Panc1 (cell line): ENCODE data around the gene EED. TPM values are rescaled to one million over a fixed set of nuclear protein-coding genes. Genes with fewer than 3 reads are reported as not detected.

Experiments used
- ATAC-seq: fragments of 200-7000 bp; cut with Tn5 transposase; 2 replicates; pipeline ENCODE4 v1.9.1; 2020; ENCODE audit warnings: mild to moderate bottlenecking, moderate library complexity
- BruUV-seq: library from RNA; stranded (reverse); fragments of 400-500 nt; replicated peaks from 2 replicates; lab custom pipeline; 2021; lab: Mats Ljungman, UMichigan
- CTCF ChIA-PET: fragments of 300-600 bp; sonication (Branson Sonifier 250); formaldehyde crosslinking; loops from one replicate; lab custom pipeline; 2022; ENCODE audit warnings: antibody characterized with exemption; lab: Charles Lee
- POLR2A ChIA-PET: fragments of 300-600 bp; sonication (Branson Sonifier 250); formaldehyde crosslinking; loops from one replicate; lab custom pipeline; 2022; ENCODE audit warnings: antibody characterized with exemption; lab: Charles Lee
- DNase-seq: peaks from one replicate; pipeline ENCODE4 v3.0.0-alpha.2; 2010; ENCODE audit warnings: low read depth, low spot score
- H3K27ac ChIP-seq: 2 replicates; pipeline ENCODE4 v1.5.1; 2011; ENCODE audit warnings: mild to moderate bottlenecking, low read length, inconsistent platforms
- H3K27me3 ChIP-seq: fragments of 200-500 bp; sonication (Bioruptor generic); 2 replicates; pipeline ENCODE4 v1.6.0; 2014; ENCODE audit warnings: low read length, inconsistent platforms; ENCODE audit not compliant: control insufficient read depth, insufficient read depth
- H3K36me3 ChIP-seq: fragments of 200-500 bp; sonication (Bioruptor generic); 2 replicates; pipeline ENCODE4 v1.5.1; 2014; ENCODE audit warnings: inconsistent platforms, mild to moderate bottlenecking, low read length, moderate library complexity; ENCODE audit not compliant: control insufficient read depth, insufficient read depth
- H3K4me1 ChIP-seq: 2 replicates; pipeline ENCODE4 v1.5.1; 2011; ENCODE audit warnings: inconsistent platforms, mild to moderate bottlenecking, low read length, moderate library complexity; ENCODE audit not compliant: control insufficient read depth, insufficient read depth
- H3K4me3 ChIP-seq, 2 experiments: 2 replicates each; pipeline ENCODE4 v1.5.1; 2011 to 2012; ENCODE audit warnings: low read depth in 2 of 2, low read length in 2 of 2, mild to moderate bottlenecking in 2 of 2, inconsistent platforms in 1 of 2, moderate library complexity in 1 of 2
- H3K9me3 ChIP-seq: fragments of 200-500 bp; sonication (Bioruptor generic); 2 replicates; pipeline ENCODE4 v1.5.1; 2014; ENCODE audit warnings: low read depth, mild to moderate bottlenecking, inconsistent platforms, low read length, moderate library complexity; ENCODE audit not compliant: control insufficient read depth, insufficient read depth
- POLR2AphosphoS5 ChIP-seq: IDR thresholded peaks from 2 replicates; pipeline ENCODE4 v1.6.1; 2012; ENCODE audit warnings: mild to moderate bottlenecking, low read depth, low read length, moderate library complexity
- REST ChIP-seq, 2 experiments: IDR thresholded peaks; 2 replicates each; pipeline ENCODE4 v1.6.1; 2011 to 2012; ENCODE audit warnings: low read depth in 2 of 2, control low read depth in 1 of 2, low read length in 1 of 2, mild to moderate bottlenecking in 1 of 2, moderate library complexity in 1 of 2; ENCODE audit not compliant: insufficient read depth in 1 of 2
- SIN3A ChIP-seq: IDR thresholded peaks from 2 replicates; pipeline ENCODE4 v1.6.1; 2012; ENCODE audit warnings: low read depth, mild to moderate bottlenecking, low read length, moderate library complexity, borderline replicate concordance; ENCODE audit not compliant: insufficient read depth
- TCF7L2 ChIP-seq: IDR thresholded peaks from 2 replicates; pipeline ENCODE4 v1.6.1; 2011; ENCODE audit warnings: mild to moderate bottlenecking, low read depth, low read length, inconsistent platforms
- in situ Hi-C: cut with HindIII; loops from 2 replicates; pipeline ENCODE4 v1.10.0; 2016; ENCODE audit warnings: low sequenced_read_pairs, low pct_unique_long_range_greater_than_20kb
- intact Hi-C: fragments of 100-400 bp; cut with micrococcal nuclease; formaldehyde crosslinking; loops from one replicate; pipeline ENCODE4 v1.10.0; 2022; ENCODE audit not compliant: unreplicated experiment
- total RNA-seq: library from RNA; stranded (reverse); gene quantifications from one replicate; pipeline ENCODE4 v1.2.1, GENCODE V29; 2021; ENCODE audit not compliant: unreplicated experiment
- TF ChIP-seq, protein P1 (sequence below): fragments of 450-650 bp; IDR thresholded peaks from 2 replicates; pipeline ENCODE4 v1.5.1; 2017; ENCODE audit warnings: mild to moderate bottlenecking

The EED gene
- total RNA-seq, 1 experiment from 2014 or later, result 29.0 TPM

DNA sequence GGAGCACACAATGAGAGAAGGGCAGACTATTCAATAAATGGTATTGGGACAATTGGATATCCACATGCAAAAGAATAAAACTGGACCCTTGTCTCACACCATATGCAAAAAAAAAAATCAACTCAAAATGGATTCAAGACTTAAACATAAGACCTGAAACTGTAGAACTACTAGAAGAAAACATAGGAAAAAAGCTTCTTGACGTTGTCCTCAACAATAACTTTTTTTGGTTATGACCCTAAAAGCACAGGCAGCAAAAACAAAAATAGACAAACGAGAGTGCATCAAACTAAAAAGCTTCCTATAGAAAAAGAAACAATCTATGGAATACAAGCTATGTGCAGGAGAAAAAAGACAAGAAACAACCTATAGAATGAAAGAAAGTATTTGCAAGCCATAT, 37.1 kb upstream of the EED start:
- POLR2A ChIA-PET, result interaction anchor here (0.6 kb wide), 1 partner anchor 62 kb away, joined by 3 read pairs; no protein-coding TSS in a partner anchor
- no TSS peak for BruUV-seq
- ATAC-seq (no peak), DNase-seq (no peak)
- no peaks in the 10 kb centered on the region for H3K9me3 ChIP-seq
- H3K4me1 ChIP-seq, result no peaks in the 10 kb centered on the region
- intact Hi-C loops (no loop called here), in situ Hi-C loops (no loop called here)
- TF ChIP-seq TCF7L2, result no peak
- TF ChIP-seq, protein P1, sequence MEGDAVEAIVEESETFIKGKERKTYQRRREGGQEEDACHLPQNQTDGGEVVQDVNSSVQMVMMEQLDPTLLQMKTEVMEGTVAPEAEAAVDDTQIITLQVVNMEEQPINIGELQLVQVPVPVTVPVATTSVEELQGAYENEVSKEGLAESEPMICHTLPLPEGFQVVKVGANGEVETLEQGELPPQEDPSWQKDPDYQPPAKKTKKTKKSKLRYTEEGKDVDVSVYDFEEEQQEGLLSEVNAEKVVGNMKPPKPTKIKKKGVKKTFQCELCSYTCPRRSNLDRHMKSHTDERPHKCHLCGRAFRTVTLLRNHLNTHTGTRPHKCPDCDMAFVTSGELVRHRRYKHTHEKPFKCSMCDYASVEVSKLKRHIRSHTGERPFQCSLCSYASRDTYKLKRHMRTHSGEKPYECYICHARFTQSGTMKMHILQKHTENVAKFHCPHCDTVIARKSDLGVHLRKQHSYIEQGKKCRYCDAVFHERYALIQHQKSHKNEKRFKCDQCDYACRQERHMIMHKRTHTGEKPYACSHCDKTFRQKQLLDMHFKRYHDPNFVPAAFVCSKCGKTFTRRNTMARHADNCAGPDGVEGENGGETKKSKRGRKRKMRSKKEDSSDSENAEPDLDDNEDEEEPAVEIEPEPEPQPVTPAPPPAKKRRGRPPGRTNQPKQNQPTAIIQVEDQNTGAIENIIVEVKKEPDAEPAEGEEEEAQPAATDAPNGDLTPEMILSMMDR, result no peak
- no peak for TF ChIP-seq POLR2AphosphoS5
- TF ChIP-seq REST (IDR thresholded peaks at IDR 0.05; ENCODE audit: insufficient read depth in 1 of 2, low read depth in 2 of 2, low read length in 1 of 2), result no peak
- TF ChIP-seq SIN3A, result no peak
- H3K27ac ChIP-seq, result no peak overlapping the region
- H3K4me3 ChIP-seq, result no peak overlapping the region
- H3K36me3 ChIP-seq, result no peaks in the 10 kb centered on the region
- CTCF ChIA-PET, result no interaction called here
- H3K27me3 ChIP-seq, result no peaks in the 10 kb centered on the region

DNA sequence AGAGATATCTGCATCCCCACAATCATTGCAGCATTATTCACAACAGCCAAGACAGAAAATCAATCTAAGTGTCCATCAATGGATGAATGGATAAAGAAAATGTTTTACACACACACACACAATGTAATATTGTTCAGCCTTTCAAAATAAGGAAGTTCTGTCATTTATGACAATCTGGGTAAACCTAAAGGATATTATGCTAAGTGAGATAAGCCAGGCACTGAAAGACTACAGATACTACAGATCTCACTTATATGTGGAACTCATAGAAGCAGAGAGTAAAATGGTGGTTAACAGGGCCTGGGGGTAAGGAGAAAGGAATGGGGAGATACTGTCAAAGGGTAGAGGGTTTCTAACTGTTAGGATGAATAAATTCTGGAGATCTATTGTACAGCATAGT, 36.0 kb upstream of the EED start:
- no peak for ATAC-seq
- Histone ChIP-seq H3K27me3 (no peaks in the 10 kb centered on the region), H3K27ac (no peak overlapping the region), H3K4me1 (no peaks in the 10 kb centered on the region), H3K36me3 (no peaks in the 10 kb centered on the region), H3K9me3 (no peaks in the 10 kb centered on the region), H3K4me3 (no peak overlapping the region)
- TF ChIP-seq SIN3A (no peak), REST (IDR thresholded peaks at IDR 0.05; ENCODE audit: insufficient read depth in 1 of 2, low read depth in 2 of 2, low read length in 1 of 2) (no peak), TCF7L2 (no peak), POLR2AphosphoS5 (no peak)
- TF ChIP-seq, protein P1, result no peak
- intact Hi-C loops (no loop called here), in situ Hi-C loops (no loop called here)
- CTCF ChIA-PET, result no interaction called here
- no TSS peak for BruUV-seq
- POLR2A ChIA-PET, result no interaction called here
- no peak for DNase-seq
